ENCODE measurements around the gene H1-8.

H1-8 gene

GRCh38 chr3:129530821-129531220 lies 12.2 kb upstream of the H1-8 start:
- TF ChIP-seq, protein P1, sequence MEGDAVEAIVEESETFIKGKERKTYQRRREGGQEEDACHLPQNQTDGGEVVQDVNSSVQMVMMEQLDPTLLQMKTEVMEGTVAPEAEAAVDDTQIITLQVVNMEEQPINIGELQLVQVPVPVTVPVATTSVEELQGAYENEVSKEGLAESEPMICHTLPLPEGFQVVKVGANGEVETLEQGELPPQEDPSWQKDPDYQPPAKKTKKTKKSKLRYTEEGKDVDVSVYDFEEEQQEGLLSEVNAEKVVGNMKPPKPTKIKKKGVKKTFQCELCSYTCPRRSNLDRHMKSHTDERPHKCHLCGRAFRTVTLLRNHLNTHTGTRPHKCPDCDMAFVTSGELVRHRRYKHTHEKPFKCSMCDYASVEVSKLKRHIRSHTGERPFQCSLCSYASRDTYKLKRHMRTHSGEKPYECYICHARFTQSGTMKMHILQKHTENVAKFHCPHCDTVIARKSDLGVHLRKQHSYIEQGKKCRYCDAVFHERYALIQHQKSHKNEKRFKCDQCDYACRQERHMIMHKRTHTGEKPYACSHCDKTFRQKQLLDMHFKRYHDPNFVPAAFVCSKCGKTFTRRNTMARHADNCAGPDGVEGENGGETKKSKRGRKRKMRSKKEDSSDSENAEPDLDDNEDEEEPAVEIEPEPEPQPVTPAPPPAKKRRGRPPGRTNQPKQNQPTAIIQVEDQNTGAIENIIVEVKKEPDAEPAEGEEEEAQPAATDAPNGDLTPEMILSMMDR (IDR thresholded peaks at IDR 0.05; ENCODE audit: low read depth, low read length), result no peak
- no peak overlapping the region for H3K4me3 ChIP-seq (ENCODE audit: low read depth, low read length)

GRCh38 chr3:129531699-129532098 lies 11.3 kb upstream of the H1-8 start:
- TF ChIP-seq, protein P1 (IDR thresholded peaks at IDR 0.05; ENCODE audit: low read depth, low read length), result no peak
- H3K4me3 ChIP-seq (ENCODE audit: low read depth, low read length), result no peak overlapping the region

DNA sequence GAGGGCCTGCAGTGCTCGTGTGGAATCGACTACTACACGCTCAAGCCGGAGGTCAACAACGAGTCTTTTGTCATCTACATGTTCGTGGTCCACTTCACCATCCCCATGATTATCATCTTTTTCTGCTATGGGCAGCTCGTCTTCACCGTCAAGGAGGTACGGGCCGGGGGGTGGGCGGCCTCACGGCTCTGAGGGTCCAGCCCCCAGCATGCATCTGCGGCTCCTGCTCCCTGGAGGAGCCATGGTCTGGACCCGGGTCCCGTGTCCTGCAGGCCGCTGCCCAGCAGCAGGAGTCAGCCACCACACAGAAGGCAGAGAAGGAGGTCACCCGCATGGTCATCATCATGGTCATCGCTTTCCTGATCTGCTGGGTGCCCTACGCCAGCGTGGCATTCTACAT lies 10.7 kb upstream of the H1-8 start:
- H3K4me3 ChIP-seq (ENCODE audit: low read depth, low read length), result no peak overlapping the region
- TF ChIP-seq, protein P1 (IDR thresholded peaks at IDR 0.05; ENCODE audit: low read depth, low read length), result no peak

GRCh38 chr3:129533406-129533805 lies 9.6 kb upstream of the H1-8 start:
- no peak overlapping the region for H3K4me3 ChIP-seq (ENCODE audit: low read depth, low read length)
- TF ChIP-seq, protein P1 (IDR thresholded peaks at IDR 0.05; ENCODE audit: low read depth, low read length), result no peak

GRCh38 chr3:129534428-129535027 lies 8.4 kb upstream of the H1-8 start:
- H3K4me3 ChIP-seq (ENCODE audit: low read depth, low read length), result no peak overlapping the region
- TF ChIP-seq, protein P1 (IDR thresholded peaks at IDR 0.05; ENCODE audit: low read depth, low read length), result no peak

DNA sequence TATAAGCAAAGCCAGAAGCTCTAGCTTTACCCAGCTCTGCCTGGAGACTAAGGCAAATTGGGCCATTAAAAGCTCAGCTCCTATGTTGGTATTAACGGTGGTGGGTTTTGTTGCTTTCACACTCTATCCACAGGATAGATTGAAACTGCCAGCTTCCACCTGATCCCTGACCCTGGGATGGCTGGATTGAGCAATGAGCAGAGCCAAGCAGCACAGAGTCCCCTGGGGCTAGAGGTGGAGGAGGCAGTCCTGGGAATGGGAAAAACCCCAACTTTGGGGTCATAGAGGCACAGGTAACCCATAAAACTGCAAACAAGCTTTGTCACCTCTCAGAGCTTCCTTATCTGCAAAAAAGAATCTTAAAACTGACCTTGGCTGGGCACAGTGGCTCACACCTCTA lies 7.9 kb upstream of the H1-8 start:
- no peak overlapping the region for H3K4me3 ChIP-seq (ENCODE audit: low read depth, low read length)
- TF ChIP-seq, protein P1 (IDR thresholded peaks at IDR 0.05; ENCODE audit: low read depth, low read length), result no peak

- TF ChIP-seq, protein P1 (IDR thresholded peaks at IDR 0.05; ENCODE audit: low read depth, low read length), result no peak
- no peak overlapping the region for H3K4me3 ChIP-seq (ENCODE audit: low read depth, low read length)
These were observed 6.7 kb upstream of the H1-8 start for GRCh38 chr3:129536374-129536667.

Data from WI38 (cell line).